NCI-H2171 treated with DMSO at 0.1 percent for 48 hours (cell line): ENCODE data around the gene B3GNT3.
A peak's percentile ranks its signal among the peaks of the same experiment; 100 is the strongest.

Source experiments
- DNase-seq: peaks from one replicate; lab custom pipeline; 2025; lab: John Stamatoyannopoulos, UW

The B3GNT3 gene

GRCh38 chr19:17834350-17835181, 39.6 kb downstream of the B3GNT3 start:
- no peak for DNase-seq

- peak; percentile 66 for DNase-seq
These were observed 40.5 kb downstream of the B3GNT3 start for GRCh38 chr19:17835182-17836006.

- DNase-seq: no peak
These were observed 41.6 kb downstream of the B3GNT3 start for GRCh38 chr19:17836530-17836929.

GRCh38 chr19:17837972-17838371, 43.0 kb downstream of the B3GNT3 start:
- DNase-seq: no peak

GRCh38 chr19:17840019-17840418, 45.1 kb downstream of the B3GNT3 start:
- no peak for DNase-seq

- DNase-seq: no peak
These were observed 46.5 kb downstream of the B3GNT3 start for GRCh38 chr19:17841371-17841809.

- peak; percentile 68 for DNase-seq
These were observed 47.1 kb downstream of the B3GNT3 start for GRCh38 chr19:17841810-17842662.

- DNase-seq: no peak
These were observed 47.8 kb downstream of the B3GNT3 start for GRCh38 chr19:17842663-17843291.

GRCh38 chr19:17843292-17843827, 48.4 kb downstream of the B3GNT3 start:
- DNase-seq: no peak

- DNase-seq: no peak
These were observed 49.1 kb downstream of the B3GNT3 start for GRCh38 chr19:17843908-17844490.

- no peak for DNase-seq
These were observed 51.2 kb downstream of the B3GNT3 start for GRCh38 chr19:17846146-17846545.

GRCh38 chr19:17847538-17848366, 52.8 kb downstream of the B3GNT3 start, which contains the start of gene JAK3:
JAK3 (minus strand) TSS chr19:17847982; CDS start chr19:17844417, 3,565 bp downstream.
- no peak for DNase-seq

- no peak for DNase-seq
These were observed 53.8 kb downstream of the B3GNT3 start for GRCh38 chr19:17848595-17849292.

GRCh38 chr19:17854061-17854460, 59.1 kb downstream of the B3GNT3 start:
- DNase-seq: no peak

GRCh38 chr19:17855280-17856152, 60.6 kb downstream of the B3GNT3 start:
- peak; percentile 61 for DNase-seq

GRCh38 chr19:17859533-17860330, 64.8 kb downstream of the B3GNT3 start, which contains the start of gene RPL18A:
RPL18A (plus strand) TSS chr19:17859910; CDS start chr19:17859957, 47 bp downstream.
- peak; percentile 99 for DNase-seq

GRCh38 chr19:17860331-17860992, 65.5 kb downstream of the B3GNT3 start:
- DNase-seq: no peak
